Choroid plexus epithelial cell (primary cell): ENCODE measurements around the gene PDE8A.
"Not testable (repeated sequence)": the region's sequence is repeated elsewhere in the genome, so short reads cannot be mapped to it uniquely, and the experiment has no call there.

Source experiments
- DNase-seq: peaks from one replicate; pipeline ENCODE4 v3.0.0-alpha.2; 2010; ENCODE audit warnings: low read depth
- H3K4me3 ChIP-seq: 2 replicates; pipeline ENCODE4 v1.5.1; 2011; ENCODE audit warnings: low read depth, mild to moderate bottlenecking, control low read depth, low read length, moderate library complexity
- CTCF ChIP-seq: conservative IDR thresholded peaks from 2 replicates; pipeline ENCODE4 v1.5.1; 2011; ENCODE audit warnings: low read depth, mild to moderate bottlenecking, control low read depth, inconsistent platforms, low read length, moderate library complexity

Gene PDE8A

DNA sequence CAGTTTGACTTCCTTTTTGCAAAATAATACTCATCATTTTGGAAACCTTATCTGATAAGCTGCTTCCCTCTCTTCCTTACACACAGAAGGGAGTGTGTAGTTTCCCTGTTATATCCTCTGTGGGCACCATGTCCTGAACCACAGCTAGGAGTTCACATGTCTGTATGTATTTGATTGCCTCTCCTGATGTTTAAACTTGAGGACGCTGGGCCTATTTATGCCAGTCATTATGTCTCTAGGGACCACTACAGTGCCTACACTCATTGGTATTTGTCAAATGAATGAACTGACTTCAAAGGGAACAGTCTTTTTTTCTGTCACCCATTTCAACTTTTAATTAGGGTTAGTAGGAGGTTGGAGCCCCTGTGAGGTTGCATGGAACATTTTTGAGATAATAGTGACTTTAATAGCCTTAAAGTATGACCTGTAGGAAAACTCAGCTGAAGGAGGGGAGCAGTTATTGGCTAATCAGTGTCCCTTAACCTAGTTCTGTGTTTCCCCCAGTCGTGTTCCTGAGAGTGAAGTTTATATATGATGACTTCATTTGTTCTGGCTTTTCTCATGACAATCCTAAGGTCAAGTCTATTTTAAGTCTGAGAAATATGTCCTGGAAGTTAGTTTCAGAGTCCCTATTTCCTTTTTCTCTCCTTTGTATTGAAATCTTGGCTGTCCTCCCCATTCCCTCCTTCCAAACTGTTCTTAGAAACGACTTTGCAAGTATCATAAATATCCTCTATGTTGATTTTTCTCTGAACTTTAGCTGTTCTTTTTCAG lies 28.9 kb downstream of the PDE8A start:
- H3K4me3 ChIP-seq = no peak overlapping the region
- TF ChIP-seq CTCF = no peak
- DNase-seq = peak; percentile 56

GRCh38 chr15:85011160-85011571 lies 29.5 kb downstream of the PDE8A start:
- no peak for DNase-seq
- no peak for TF ChIP-seq CTCF
- H3K4me3 ChIP-seq = no peak overlapping the region

DNA sequence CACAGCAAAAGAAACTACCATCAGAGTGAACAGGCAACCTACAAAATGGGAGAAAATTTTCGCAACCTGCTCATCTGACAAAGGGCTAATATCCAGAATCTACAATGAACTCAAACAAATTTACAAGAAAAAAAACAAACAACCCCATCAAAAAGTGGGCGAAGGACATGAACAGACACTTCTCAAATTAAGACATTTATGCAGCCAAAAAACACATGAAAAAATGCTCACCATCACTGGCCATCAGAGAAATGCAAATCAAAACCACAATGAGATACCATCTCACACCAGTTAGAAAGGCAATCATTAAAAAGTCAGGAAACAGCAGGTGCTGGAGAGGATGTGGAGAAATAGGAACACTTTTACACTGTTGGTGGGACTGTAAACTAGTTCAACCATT lies 30.1 kb downstream of the PDE8A start:
- DNase-seq, H3K4me3 ChIP-seq: not testable (repeated sequence)

DNA sequence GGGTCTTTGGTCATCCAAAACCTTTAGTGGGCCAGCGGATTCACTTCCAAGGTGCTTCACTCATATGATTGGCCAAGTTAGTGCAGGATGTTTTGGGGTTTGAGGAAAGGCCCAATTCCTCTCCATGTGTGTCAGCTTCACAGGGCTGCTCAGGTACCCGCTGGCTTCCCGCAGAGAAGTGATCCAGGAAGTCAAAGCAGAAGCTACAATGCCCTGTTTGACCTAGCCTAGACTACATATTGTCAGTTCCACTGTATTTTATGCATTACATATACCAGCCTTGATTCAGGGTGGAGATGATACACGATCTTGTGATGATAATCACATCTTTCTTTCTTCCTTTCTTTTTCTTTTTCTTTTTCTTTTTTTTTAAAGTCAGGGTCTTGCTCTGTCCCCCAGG lies 32.1 kb downstream of the PDE8A start:
- H3K4me3 ChIP-seq = no peak overlapping the region
- DNase-seq = no peak
- no peak for TF ChIP-seq CTCF

DNA sequence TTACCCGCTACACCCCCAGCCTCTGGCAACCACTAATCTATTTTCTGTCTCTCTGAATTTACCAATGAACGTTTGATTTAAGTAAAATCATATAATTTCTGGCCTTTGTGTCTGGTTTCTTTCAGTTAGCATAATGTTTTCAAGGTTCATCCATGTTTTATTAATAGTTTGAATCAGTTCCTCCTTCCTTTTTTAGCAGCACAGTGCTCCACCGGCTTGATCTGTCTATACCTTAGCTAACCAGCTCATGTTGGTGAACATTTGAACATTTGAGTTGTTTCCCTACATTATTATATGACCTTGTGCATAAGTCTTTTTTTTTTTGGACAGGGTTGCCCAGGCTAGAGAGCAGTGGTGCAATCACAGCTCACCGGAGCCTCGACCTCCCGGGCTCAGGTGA lies 33.3 kb downstream of the PDE8A start:
- DNase-seq = no peak
- H3K4me3 ChIP-seq = no peak overlapping the region
- TF ChIP-seq CTCF = no peak

DNA sequence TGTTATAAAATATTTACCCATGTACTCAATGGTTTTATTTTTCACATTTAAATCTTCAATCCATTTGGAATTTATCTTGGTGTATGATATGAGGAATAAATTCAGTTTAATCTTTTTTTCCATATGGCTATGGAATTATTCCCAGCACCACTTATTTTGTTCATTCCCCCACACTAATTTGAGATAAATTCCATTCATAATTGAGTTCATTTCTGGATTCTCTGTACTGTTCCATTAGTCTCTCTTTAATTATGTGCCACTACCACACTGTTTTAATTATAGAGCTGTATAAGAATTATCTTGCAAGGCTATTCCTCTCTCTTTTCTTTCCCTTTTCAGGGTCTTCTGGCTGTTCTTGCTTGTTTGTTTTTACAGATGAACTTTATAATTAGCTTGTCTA lies 34.6 kb downstream of the PDE8A start:
- no peak for DNase-seq
- TF ChIP-seq CTCF = no peak

GRCh38 chr15:85019815-85020590 lies 38.3 kb downstream of the PDE8A start:
- TF ChIP-seq CTCF = no peak
- H3K4me3 ChIP-seq = no peak overlapping the region
- DNase-seq = peak; percentile 52

More for the DNA sequence above, 34.6 kb downstream of the PDE8A start:
- no peak overlapping the region for H3K4me3 ChIP-seq
